GM12892 (cell line): ENCODE measurements around the gene PRRG4.

ENCODE experiments used
- DNase-seq: peaks from one replicate; pipeline ENCODE4 v3.0.0; 2011; ENCODE audit not compliant: insufficient read length
- FAIRE-seq: peaks from 2 replicates; lab custom pipeline; 2011; peaks lifted over from hg19 to GRCh38; lab: Jason Lieb, UNC
- POLR2A ChIP-seq: IDR thresholded peaks from 2 replicates; pipeline ENCODE4 v1.6.1; 2011; ENCODE audit warnings: low read depth, low read length, control low read depth
- POLR2AphosphoS5 ChIP-seq: IDR thresholded peaks from 2 replicates; pipeline ENCODE4 v1.6.1; 2011; ENCODE audit warnings: low read depth, low read length, control low read depth
- TAF1 ChIP-seq: IDR thresholded peaks from 2 replicates; pipeline ENCODE4 v1.6.1; 2011; ENCODE audit warnings: low read depth, mild to moderate bottlenecking, control low read depth, low read length, borderline replicate concordance

The PRRG4 gene

DNA sequence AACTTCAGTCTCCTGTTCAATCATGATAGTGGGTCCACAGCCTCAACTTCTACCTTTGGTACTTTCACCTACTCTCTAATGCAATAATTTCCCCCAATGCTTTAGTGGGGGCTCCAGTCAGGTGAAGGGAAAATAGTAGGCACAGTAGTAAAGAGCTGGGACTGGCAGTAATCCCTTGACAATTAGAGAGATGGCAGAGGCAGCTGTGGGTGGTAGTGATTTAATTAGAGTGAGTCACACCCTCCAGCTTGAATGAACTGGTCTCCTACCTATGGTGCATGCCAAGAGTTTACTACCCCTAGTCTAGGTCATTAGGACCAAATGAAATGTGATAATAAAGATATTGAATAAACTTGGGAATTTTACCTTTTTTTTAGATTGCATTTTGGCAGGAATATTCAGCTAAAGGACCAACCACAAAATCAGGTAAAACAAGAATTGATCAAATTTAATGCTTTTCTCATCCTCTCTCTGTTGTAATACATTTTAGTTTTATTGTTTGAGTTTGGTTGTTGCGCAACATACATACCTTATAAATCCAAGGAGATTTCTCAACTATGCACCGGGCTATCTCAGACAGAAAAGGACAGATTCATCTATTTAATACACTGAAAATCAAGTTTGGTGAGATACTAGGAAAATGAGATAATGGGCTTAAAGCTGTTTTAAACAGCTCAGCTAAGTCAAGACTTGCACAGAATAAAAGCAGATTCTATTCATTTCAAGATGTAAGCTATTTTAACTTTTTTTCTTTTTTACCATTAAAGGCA, 9.0 kb downstream of the PRRG4 start:
- TF ChIP-seq POLR2A (no peak), POLR2AphosphoS5 (no peak), TAF1 (no peak)
- no peak for FAIRE-seq
- DNase-seq = no peak

DNA sequence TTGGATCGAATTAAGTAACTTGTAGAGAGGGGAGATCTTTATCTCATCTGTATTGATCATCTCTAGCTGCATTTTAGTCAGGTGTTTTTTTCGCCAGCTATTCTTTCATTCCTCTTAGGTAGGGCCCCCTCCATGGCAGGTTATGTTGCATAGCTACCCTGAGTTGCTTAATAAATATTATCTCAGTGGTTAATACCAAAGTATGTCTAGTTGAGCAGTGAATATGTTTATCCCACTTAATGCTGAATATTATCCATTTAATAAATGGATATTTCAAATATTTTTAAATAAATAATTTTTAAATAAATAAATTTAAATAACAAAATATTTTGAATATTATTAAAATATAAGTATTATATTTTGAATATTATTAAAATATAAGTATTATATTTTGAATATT, 9.6 kb downstream of the PRRG4 start:
- no peak for TF ChIP-seq POLR2AphosphoS5
- no peak for TF ChIP-seq TAF1
- TF ChIP-seq POLR2A = no peak
- DNase-seq = no peak
- no peak for FAIRE-seq

DNA sequence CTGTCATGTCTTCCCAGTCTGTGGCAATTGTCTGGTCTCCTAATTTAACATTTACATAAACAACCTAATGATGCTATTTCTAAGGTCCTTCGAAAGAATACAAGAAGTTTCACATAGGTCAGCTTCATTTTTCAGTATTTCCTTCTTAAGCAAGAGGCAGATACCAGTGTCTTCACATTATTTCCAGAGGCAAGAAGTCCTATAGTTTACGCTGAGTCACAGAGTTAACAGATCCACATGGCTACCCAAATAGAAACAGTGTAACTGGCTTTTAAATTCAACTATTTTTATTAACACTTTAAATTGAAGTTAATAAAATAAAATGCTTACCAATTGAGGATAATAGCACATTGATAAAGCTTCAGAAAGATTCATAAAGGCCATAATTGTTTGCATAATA, 10.9 kb downstream of the PRRG4 start:
- FAIRE-seq = no peak
- DNase-seq = no peak

DNA sequence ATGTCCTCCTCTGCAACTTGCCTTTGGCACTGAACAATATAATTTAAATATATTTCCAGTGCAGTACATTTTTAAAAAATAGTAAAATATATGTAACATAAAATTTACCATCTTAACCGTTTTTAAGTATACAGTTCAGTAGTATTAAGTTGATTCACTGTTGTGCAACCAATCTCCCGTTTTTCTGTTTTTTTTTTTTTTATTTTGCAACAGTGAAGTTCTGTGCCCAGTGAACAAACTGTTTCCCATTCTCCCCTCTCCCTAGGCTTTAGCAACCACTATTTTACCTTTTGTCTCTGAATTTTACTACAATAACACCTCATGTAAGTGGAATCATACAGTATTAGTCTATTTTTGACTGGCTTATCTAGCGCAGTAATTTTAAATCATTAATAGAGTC, 13.8 kb downstream of the PRRG4 start:
- no peak for DNase-seq
- no peak for FAIRE-seq
- TF ChIP-seq TAF1 = no peak
- TF ChIP-seq POLR2AphosphoS5 = no peak
- TF ChIP-seq POLR2A = no peak

More for the DNA sequence above, 10.9 kb downstream of the PRRG4 start:
- TF ChIP-seq TAF1 (no peak), POLR2A (no peak), POLR2AphosphoS5 (no peak)

DNA sequence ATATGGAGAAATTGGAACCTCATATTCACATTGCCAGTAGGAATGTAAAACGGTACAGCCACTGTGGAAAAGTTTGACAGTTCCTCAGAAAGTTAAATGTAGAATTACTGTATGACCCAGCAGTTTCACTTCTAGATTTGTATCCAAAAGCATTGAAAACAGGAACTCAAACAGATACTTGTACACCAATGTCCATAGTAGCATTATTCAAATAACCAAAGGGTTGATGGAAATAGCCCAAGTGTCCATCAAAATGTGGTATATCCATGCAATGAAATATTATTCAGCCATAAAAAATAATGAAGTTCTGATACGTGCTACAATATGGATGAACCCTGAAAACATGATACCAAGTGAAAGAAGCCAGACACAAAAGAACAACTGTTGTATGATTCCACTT, 17.8 kb downstream of the PRRG4 start:
- DNase-seq = no peak
- TF ChIP-seq POLR2AphosphoS5 (no peak), POLR2A (no peak), TAF1 (no peak)
- peak; percentile 70 for FAIRE-seq

DNA sequence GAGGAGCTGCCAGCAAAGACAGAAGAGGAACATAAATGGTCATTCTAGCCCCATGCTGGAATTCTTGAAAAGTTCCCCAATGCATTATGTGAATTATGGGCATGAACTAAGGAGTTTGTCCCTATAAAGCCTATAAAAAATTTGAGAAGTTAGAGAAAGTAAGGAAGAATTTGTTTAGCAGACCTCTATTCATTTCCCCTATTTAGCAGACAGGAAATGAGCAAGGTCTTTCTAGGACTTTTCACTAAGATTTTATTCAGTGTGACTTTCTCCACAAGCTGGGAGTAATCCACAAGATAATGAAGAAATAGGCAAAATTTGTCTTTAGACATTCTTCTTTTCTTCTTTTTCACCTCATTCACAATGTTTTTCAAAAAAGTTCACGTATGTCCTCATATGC, 20.0 kb downstream of the PRRG4 start:
- FAIRE-seq (no peak), DNase-seq (no peak)
- TF ChIP-seq POLR2AphosphoS5 (no peak), POLR2A (no peak), TAF1 (no peak)

DNA sequence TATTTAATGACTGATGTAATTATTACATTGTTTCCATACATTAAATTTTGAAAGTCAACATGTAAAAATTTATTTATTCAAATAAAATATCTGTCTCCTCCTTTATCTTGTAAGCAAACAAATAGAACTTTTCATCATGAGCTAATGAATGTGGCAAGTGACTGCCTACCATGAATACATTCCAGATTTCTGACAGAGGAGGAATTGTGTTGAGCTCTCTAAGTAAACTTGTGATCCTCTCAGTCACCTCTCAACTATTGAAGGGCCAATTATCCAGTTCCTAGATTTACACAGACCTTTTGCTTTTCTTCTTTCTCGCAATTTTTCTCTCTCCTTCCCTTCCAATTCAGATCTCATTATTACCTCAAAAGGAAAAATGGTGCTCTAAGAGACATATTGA, 21.5 kb downstream of the PRRG4 start:
- no peak for DNase-seq
- TF ChIP-seq POLR2A (no peak), TAF1 (no peak), POLR2AphosphoS5 (no peak)
- FAIRE-seq = peak; percentile 40

DNA sequence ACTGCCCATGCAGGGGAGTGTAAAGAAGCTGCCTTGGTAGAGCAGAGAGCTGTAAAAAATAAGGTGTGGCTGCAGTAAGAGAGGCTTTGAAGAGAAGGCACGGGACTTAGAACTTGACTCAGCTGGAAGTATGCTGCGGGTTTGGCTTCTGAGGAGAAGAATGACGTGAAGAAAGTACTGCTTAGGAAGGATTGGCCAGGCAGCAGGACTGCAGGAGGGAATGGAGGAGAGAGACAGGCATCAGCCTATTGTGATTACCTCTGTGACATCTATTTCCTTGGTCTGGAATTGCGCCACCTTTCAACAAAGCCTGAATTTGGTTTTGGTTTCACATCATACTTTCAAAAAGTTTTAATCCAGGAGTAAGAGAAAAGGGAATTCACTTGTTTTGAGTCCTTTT, 22.5 kb downstream of the PRRG4 start:
- peak; percentile 48 for FAIRE-seq
- no peak for DNase-seq
- no peak for TF ChIP-seq POLR2AphosphoS5
- no peak for TF ChIP-seq TAF1
- no peak for TF ChIP-seq POLR2A

DNA sequence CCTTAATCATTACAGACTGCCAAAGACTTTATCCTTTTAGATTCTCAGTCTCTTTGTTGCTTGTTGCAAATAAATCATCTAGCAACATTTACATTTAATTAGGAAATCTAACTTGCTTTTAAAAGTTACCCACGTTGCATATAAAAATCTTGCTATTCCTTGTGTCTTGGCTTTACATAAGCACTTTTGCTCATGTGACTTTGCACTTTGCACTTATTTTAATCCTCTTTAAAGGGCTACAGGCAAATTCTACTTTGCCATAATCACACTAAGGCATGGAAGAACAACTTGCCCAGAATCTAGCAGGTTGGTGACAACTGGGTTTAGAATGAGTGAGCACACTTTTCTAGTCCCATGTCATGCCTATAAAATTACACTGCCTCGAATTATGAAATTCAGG, 25.9 kb downstream of the PRRG4 start:
- DNase-seq = no peak
- no peak for FAIRE-seq
- TF ChIP-seq POLR2A = no peak
- no peak for TF ChIP-seq TAF1
- no peak for TF ChIP-seq POLR2AphosphoS5

DNA sequence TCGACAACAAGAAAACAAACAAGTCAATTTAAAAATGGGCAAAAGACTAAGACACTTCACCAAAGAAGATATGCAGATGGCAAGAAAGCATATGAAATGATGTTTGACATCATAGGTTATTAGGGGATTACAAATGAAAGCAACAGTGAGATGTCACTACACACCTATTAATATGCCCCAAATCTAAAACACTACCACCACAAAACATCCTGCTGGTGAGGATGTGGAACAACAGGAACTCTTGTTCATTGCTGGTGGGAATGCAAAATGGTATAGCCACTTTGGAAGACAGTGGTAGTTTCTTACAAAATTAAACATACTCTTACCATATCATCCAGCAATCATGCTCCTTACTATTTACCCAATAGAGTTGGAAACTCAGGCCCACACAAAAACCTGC, 29.0 kb downstream of the PRRG4 start:
- peak; percentile 63 for FAIRE-seq
- DNase-seq = no peak
- TF ChIP-seq POLR2A (no peak), POLR2AphosphoS5 (no peak), TAF1 (no peak)

DNA sequence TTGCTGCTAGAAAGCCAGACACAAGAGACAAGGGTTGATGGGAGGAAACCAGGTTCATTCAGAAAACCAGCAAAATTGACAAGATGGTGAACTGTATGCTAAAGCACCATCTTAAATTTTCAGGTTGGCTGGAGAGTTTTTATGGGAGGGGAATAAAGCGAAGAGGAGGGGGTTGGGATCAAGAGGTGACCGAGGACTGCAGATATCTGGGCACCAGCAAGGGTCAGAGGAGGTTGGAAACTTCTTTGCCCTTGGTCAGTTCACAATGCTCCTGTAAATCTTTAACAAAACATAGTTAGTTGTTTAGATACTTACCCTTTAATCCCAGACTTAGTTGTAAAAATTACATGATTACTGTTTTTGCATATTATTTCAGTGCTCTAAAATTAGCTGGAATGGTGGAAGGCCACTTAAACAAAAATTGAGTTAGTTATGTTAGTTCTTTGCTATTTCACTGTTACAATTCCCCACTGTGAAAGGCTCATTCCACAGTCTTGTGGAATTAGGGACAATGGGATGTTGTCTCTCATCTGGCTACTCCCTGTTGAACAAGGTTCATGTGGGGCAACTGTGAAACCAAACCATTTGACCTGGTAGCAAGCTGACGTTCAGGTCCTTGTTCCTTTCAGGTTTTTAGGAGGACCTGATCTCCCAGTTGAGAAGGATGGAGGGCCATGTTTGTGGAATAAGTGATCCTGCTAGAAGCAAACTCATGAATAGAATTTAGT, 32.3 kb downstream of the PRRG4 start:
- DNase-seq (no peak), FAIRE-seq (no peak)

More for the DNA sequence above, 32.3 kb downstream of the PRRG4 start:
- TF ChIP-seq POLR2A (no peak), POLR2AphosphoS5 (no peak), TAF1 (no peak)
